B cell (primary cell): ENCODE results near the gene AGGF1. TPM values are rescaled to one million over a fixed set of nuclear protein-coding genes. Genes with fewer than 3 reads are reported as not detected.

ENCODE experiments used
- ATAC-seq: fragments of 200-7000 bp; cut with Tn5 transposase; one replicate; pipeline ENCODE4 v1.10.0; 2021; ENCODE audit warnings: low read depth, mild to moderate bottlenecking, moderate number of reproducible peaks, moderate library complexity
- CTCF ChIA-PET: fragments of 350-600 bp; sonication (Branson Sonifier 250); formaldehyde crosslinking; loops from one replicate; lab custom pipeline; 2021; ENCODE audit warnings: antibody characterized with exemption, inconsistent platforms; lab: Charles Lee
- POLR2A ChIA-PET: fragments of 350-600 bp; sonication (Branson Sonifier 250); formaldehyde crosslinking; loops from one replicate; lab custom pipeline; 2021; ENCODE audit warnings: antibody characterized with exemption; lab: Charles Lee
- DNase-seq: peaks from one replicate; pipeline ENCODE4 v3.0.0; 2013
- H2AFZ ChIP-seq: 2 replicates; pipeline ENCODE4 v1.6.1; 2012; ENCODE audit warnings: mild to moderate bottlenecking, low read depth, low read length; ENCODE audit not compliant: insufficient read depth, poor library complexity, severe bottlenecking
- H3K27ac ChIP-seq, 2 donors: 1 replicate in 1 of 2; 2 replicates in 1 of 2; pipeline ENCODE4 v1.5.1; 2012 to 2013; ENCODE audit warnings: low read length in 2 of 2, mild to moderate bottlenecking in 2 of 2, moderate library complexity in 1 of 2
- H3K27me3 ChIP-seq, 4 experiments: fragments of 200-600 bp in 1 of 4; sonication (generic) in 1 of 4; replicated peaks in 1 of 4; 1 replicate in 2 of 4; 2 replicates in 2 of 4; pipeline versions ENCODE4 v1.6.1 to v1.7.0; 2013 to 2016; ENCODE audit warnings: low read length in 3 of 4, mild to moderate bottlenecking in 2 of 4, mixed read lengths in 1 of 4, moderate library complexity in 1 of 4; ENCODE audit not compliant: insufficient read depth in 4 of 4, control insufficient read depth in 3 of 4; ENCODE audit errors: control extremely low read depth in 1 of 4
- H3K36me3 ChIP-seq, 2 experiments: replicated peaks in 1 of 2; 1 replicate in 1 of 2; 2 replicates in 1 of 2; pipeline versions ENCODE4 v1.6.1 to v1.7.1; 2013; ENCODE audit warnings: low read length in 1 of 2; ENCODE audit not compliant: insufficient read depth in 2 of 2, control insufficient read depth in 1 of 2; ENCODE audit errors: control extremely low read depth in 1 of 2, extremely low read depth in 1 of 2
- H3K4me1 ChIP-seq, 2 donors: fragments of 200-600 bp in 1 of 2; sonication (generic) in 1 of 2; 1 replicate in 1 of 2; 2 replicates in 1 of 2; pipeline versions ENCODE4 v1.5.1 to v1.6.1; 2013 to 2017; ENCODE audit warnings: low read length in 2 of 2; ENCODE audit not compliant: control insufficient read depth in 2 of 2, insufficient read depth in 2 of 2
- H3K4me2 ChIP-seq: replicated peaks from 2 replicates; pipeline ENCODE3; 2012; ENCODE audit warnings: mild to moderate bottlenecking, low read depth, low read length; ENCODE audit not compliant: poor library complexity, severe bottlenecking
- H3K4me3 ChIP-seq, 5 experiments: fragments of 200-600 bp in 1 of 5; sonication (generic) in 1 of 5; 1 replicate in 3 of 5; 2 replicates in 2 of 5; pipeline versions ENCODE4 v1.5.1 to v1.7.0; 2011 to 2016; ENCODE audit warnings: low read length in 4 of 5, mild to moderate bottlenecking in 4 of 5, low read depth in 2 of 5, control low read depth in 1 of 5, moderate library complexity in 1 of 5; ENCODE audit not compliant: insufficient read depth in 1 of 5; ENCODE audit errors: control extremely low read depth in 1 of 5, extremely low read depth in 1 of 5
- H3K79me2 ChIP-seq: fragments of 200-600 bp; sonication (generic); one replicate; pipeline ENCODE4 v1.6.0; 2016; ENCODE audit warnings: low read length; ENCODE audit not compliant: control insufficient read depth, insufficient read depth
- H3K9ac ChIP-seq: fragments of 200-600 bp; sonication (generic); 2 replicates; pipeline ENCODE4 v1.6.1; 2017; ENCODE audit warnings: mild to moderate bottlenecking, low read length, moderate library complexity
- H3K9me3 ChIP-seq, 3 donors: one replicate each; pipeline versions ENCODE4 v1.6.1 to v1.7.1; 2013; ENCODE audit warnings: low read length in 2 of 3; ENCODE audit not compliant: control insufficient read depth in 2 of 3, insufficient read depth in 1 of 3; ENCODE audit errors: control extremely low read depth in 1 of 3
- H4K20me1 ChIP-seq: 2 replicates; pipeline ENCODE4 v1.6.0; 2012; ENCODE audit warnings: mild to moderate bottlenecking, low read length; ENCODE audit not compliant: insufficient read depth, control insufficient read depth, poor library complexity, severe bottlenecking
- H3K27ac Mint-ChIP-seq: one replicate; pipeline ENCODE4 v1.8.0; 2021; ENCODE audit warnings: mixed read lengths
- H3K27me3 Mint-ChIP-seq: one replicate; pipeline ENCODE4 v1.8.0; 2021; ENCODE audit warnings: mixed read lengths
- H3K4me1 Mint-ChIP-seq: one replicate; pipeline ENCODE4 v1.8.0; 2021; ENCODE audit warnings: mixed read lengths
- H3K4me3 Mint-ChIP-seq: one replicate; pipeline ENCODE4 v1.8.0; 2021; ENCODE audit warnings: mixed read lengths
- H3K9me3 Mint-ChIP-seq: one replicate; pipeline ENCODE4 v1.8.0; 2022; ENCODE audit warnings: mixed read lengths; ENCODE audit not compliant: insufficient read depth
- EZH2 ChIP-seq: IDR thresholded peaks from 2 replicates; pipeline ENCODE4 v1.6.1; 2012; ENCODE audit warnings: borderline replicate concordance, low read depth, mild to moderate bottlenecking, moderate library complexity, low read length; ENCODE audit not compliant: insufficient read depth, poor library complexity, severe bottlenecking
- WGBS: methylation state at CpG from one replicate; pipeline ENCODE4 v1.1.5; 2013; ENCODE audit warnings: missing lambda C conversion rate; ENCODE audit not compliant: insufficient coverage; 5-methylcytosine and 5-hydroxymethylcytosine counted together
- intact Hi-C: fragments of 100-400 bp; cut with micrococcal nuclease; formaldehyde crosslinking; loops from one replicate; pipeline ENCODE4 v1.10.0; 2022
- polyA plus RNA-seq: library from polyadenylated mRNA; depleted of rRNA; stranded (reverse); fragments of >200 nt; gene quantifications from 2 replicates; pipeline ENCODE4 v1.2.3, GENCODE V29; 2012
- total RNA-seq, 2 donors: library from RNA; stranded (reverse); fragments of 120-200 nt in 1 of 2; gene quantifications; 1 replicate in 1 of 2; 2 replicates in 1 of 2; pipeline versions ENCODE4 v1.2.3 to v1.2.4, GENCODE V29; 2013 to 2022
- TF ChIP-seq, protein P1 (sequence below): fragments of 200-600 bp; IDR thresholded peaks from one replicate; pipeline ENCODE4 v1.8.0; 2022; ENCODE audit warnings: antibody characterized with exemption, mild to moderate bottlenecking

The AGGF1 gene
- total and polyA plus RNA-seq, 2 donors (not counting 1 experiment from before 2014, with no cell fraction given), result 9.3 to 25.6 TPM

DNA sequence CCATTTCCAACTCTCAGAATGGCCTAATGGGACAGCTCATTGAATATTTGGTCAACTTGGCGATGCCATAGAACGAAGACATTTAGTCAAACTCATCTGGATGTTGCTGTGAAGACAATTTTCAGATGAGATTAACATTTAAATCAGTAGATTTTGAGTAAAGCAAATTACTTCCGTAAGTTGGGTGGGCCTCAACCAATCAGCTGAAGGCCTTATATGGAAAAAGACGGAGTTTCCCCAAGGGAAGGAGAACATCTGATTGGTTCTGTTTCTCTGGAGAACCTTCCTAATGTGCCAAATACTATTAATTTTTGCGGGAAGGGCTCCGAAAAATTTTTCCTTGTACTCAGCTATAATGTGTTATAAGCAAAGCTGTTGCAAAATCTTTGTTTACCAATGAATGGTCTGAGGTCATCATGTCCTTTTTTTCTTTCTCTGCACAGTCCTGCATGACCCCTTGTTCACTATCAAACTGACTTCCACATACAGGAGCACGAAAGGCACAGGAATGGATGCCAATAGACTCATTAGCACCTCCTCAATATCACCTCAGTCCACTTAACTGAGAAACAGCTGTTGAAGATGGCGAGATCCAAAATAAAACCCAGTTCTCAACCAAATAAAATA lies 49.6 kb upstream of the AGGF1 start:
- Histone ChIP-seq H3K9me3 (no peaks in the 10 kb centered on the region), H3K4me3 (no peak overlapping the region), H3K4me1 (no peaks in the 10 kb centered on the region), H4K20me1 (no peaks in the 10 kb centered on the region), H3K27me3 (no peaks in the 10 kb centered on the region), H3K9ac (no peak overlapping the region), H3K36me3 (no peaks in the 10 kb centered on the region), H3K27ac (no peak overlapping the region), H2AFZ (no peak overlapping the region), H3K79me2 (no peaks in the 10 kb centered on the region), H3K4me2 (no peak overlapping the region)
- 92% methylated on average over 2 of the region's 8 CpGs for WGBS
- Mint-ChIP-seq H3K27ac (no peak overlapping the region), H3K4me1 (no peaks in the 10 kb centered on the region), H3K9me3 (no peaks in the 10 kb centered on the region), H3K4me3 (no peak overlapping the region), H3K27me3 (no peaks in the 10 kb centered on the region)
- DNase-seq (no peak), ATAC-seq (no peak)
- intact Hi-C loops, result no loop called here
- ChIA-PET CTCF (no interaction called here), POLR2A (no interaction called here)
- TF ChIP-seq, protein P1, sequence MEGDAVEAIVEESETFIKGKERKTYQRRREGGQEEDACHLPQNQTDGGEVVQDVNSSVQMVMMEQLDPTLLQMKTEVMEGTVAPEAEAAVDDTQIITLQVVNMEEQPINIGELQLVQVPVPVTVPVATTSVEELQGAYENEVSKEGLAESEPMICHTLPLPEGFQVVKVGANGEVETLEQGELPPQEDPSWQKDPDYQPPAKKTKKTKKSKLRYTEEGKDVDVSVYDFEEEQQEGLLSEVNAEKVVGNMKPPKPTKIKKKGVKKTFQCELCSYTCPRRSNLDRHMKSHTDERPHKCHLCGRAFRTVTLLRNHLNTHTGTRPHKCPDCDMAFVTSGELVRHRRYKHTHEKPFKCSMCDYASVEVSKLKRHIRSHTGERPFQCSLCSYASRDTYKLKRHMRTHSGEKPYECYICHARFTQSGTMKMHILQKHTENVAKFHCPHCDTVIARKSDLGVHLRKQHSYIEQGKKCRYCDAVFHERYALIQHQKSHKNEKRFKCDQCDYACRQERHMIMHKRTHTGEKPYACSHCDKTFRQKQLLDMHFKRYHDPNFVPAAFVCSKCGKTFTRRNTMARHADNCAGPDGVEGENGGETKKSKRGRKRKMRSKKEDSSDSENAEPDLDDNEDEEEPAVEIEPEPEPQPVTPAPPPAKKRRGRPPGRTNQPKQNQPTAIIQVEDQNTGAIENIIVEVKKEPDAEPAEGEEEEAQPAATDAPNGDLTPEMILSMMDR, result no peak
- no peak for TF ChIP-seq EZH2

DNA sequence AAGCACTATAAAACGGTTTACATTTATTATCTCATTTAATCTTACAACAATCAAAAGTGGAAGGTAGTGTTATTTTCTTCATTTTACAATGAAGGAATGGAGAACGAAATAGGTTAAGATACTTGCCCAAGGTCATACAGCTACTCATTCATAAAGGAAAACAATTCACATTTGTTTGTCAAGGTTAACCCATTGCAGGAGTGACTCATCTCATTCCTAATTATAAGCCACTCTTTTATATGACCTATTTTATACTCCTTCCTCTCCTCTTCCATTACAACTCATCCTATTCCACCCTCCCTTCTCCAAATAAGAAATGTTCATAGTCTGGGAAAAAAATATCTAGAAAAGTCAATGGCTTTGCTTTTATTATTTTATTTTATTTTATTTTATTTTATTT lies 47.8 kb upstream of the AGGF1 start:
- CTCF ChIA-PET, result no interaction called here
- no peaks in the 10 kb centered on the region for H3K9me3 Mint-ChIP-seq
- H3K4me3 Mint-ChIP-seq, result no peak overlapping the region
- Histone ChIP-seq H3K27me3 (no peaks in the 10 kb centered on the region), H3K27ac (no peak overlapping the region), H3K79me2 (no peaks in the 10 kb centered on the region), H3K9ac (no peak overlapping the region), H3K36me3 (no peaks in the 10 kb centered on the region), H3K4me2 (no peak overlapping the region), H3K4me3 (no peak overlapping the region), H2AFZ (no peak overlapping the region), H4K20me1 (no peaks in the 10 kb centered on the region), H3K4me1 (no peaks in the 10 kb centered on the region), H3K9me3 (no peaks in the 10 kb centered on the region)
- H3K27me3 Mint-ChIP-seq, result no peaks in the 10 kb centered on the region
- no peaks in the 10 kb centered on the region for H3K4me1 Mint-ChIP-seq
- TF ChIP-seq, protein P1, result no peak
- no peak for TF ChIP-seq EZH2
- DNase-seq, result no peak
- POLR2A ChIA-PET, result no interaction called here
- intact Hi-C loops, result no loop called here
- no peak overlapping the region for H3K27ac Mint-ChIP-seq
- no peak for ATAC-seq
- WGBS, result no CpG with 5 or more reads among the region's 2 CpGs
